NB4 (cell line): ENCODE data around the gene TERF2IP.

Experiments used
- DNase-seq: peaks from one replicate; pipeline ENCODE4 v3.0.0; 2010; ENCODE audit warnings: low read depth
- H3K4me3 ChIP-seq: one replicate; pipeline ENCODE4 v1.5.1; 2011; ENCODE audit warnings: mild to moderate bottlenecking, low read depth, low read length, moderate library complexity
- MYC ChIP-seq: IDR thresholded peaks from 2 replicates; pipeline ENCODE4 v1.6.1; 2011; ENCODE audit warnings: low read depth, low read length
- POLR2A ChIP-seq: IDR thresholded peaks from 2 replicates; pipeline ENCODE4 v1.6.1; 2011; ENCODE audit warnings: mild to moderate bottlenecking; ENCODE audit not compliant: insufficient read length; ENCODE audit errors: extremely low read depth
- TF ChIP-seq, protein P1 (sequence below): IDR thresholded peaks from one replicate; pipeline ENCODE4 v1.5.1; 2012; ENCODE audit warnings: low read depth, low read length
- TF ChIP-seq, protein P2 (sequence below): IDR thresholded peaks from 2 replicates; pipeline ENCODE4 v1.6.1; 2011; ENCODE audit warnings: low read depth, low read length

Gene TERF2IP

DNA sequence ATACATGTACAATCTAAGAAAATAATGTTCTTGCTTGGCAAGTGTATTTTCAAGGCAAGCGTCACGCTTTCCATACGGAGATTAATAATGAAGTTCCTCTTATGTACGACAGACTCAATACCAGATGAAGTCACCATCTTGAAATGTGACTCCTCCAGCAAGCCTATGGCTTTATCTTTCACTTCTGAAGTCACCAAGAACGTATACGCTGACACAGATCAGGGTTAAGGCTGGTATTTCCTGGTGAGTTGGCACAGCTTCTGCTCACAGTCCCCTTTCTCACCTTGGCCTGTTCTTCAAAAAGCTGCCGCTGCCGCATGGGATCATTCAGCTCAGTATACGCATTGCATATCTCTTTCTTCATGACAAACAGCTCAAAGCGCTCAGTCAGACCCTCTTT, 18.4 kb upstream of the TERF2IP start:
- TF ChIP-seq, protein P1, sequence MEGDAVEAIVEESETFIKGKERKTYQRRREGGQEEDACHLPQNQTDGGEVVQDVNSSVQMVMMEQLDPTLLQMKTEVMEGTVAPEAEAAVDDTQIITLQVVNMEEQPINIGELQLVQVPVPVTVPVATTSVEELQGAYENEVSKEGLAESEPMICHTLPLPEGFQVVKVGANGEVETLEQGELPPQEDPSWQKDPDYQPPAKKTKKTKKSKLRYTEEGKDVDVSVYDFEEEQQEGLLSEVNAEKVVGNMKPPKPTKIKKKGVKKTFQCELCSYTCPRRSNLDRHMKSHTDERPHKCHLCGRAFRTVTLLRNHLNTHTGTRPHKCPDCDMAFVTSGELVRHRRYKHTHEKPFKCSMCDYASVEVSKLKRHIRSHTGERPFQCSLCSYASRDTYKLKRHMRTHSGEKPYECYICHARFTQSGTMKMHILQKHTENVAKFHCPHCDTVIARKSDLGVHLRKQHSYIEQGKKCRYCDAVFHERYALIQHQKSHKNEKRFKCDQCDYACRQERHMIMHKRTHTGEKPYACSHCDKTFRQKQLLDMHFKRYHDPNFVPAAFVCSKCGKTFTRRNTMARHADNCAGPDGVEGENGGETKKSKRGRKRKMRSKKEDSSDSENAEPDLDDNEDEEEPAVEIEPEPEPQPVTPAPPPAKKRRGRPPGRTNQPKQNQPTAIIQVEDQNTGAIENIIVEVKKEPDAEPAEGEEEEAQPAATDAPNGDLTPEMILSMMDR = no peak
- TF ChIP-seq, protein P2, sequence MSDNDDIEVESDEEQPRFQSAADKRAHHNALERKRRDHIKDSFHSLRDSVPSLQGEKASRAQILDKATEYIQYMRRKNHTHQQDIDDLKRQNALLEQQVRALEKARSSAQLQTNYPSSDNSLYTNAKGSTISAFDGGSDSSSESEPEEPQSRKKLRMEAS = no peak
- no peak for TF ChIP-seq POLR2A
- TF ChIP-seq MYC = no peak
- no peak for DNase-seq
- no peak overlapping the region for H3K4me3 ChIP-seq

DNA sequence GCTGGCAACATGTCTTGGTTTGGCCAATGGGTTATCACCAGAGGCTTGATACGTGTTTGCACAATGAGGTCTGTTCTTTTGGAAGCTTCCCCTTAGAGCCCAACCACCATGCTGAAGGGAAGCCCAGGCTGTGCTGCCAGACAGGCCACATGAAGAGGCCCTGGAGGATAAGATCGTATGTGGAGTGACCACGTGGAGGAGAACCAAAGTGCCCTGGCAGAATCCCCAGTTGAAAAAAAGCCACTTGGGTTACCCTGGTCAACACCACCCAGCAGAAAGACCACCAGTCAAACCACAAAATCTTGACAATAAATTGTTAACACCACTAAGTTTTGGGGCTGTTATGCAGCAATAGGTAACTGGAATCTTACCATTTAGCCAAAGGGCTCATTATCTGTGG, 17.5 kb upstream of the TERF2IP start:
- TF ChIP-seq POLR2A (no peak), MYC (no peak)
- TF ChIP-seq, protein P2 = no peak
- TF ChIP-seq, protein P1 = no peak
- DNase-seq = no peak
- no peak overlapping the region for H3K4me3 ChIP-seq

DNA sequence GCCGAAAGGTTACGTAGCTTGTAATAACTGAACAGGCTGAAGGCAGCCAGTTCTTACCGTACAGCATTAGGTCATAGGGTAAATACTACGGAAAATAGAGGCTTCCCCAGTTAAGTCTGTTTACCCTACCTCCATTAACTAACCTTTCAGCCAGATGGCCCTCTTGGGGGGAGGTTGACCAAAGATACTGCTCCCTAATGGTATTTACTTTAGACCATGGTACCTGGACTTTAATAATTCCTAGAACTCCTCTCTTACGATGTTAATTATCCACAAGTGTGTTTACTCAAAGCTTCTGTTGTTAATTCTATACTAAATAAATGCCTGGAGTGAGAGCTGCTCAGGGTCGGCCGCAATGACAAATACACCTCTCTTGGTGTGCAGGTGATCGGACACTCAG, 14.7 kb upstream of the TERF2IP start:
- no peak for TF ChIP-seq POLR2A
- DNase-seq = no peak
- H3K4me3 ChIP-seq = no peak overlapping the region

DNA sequence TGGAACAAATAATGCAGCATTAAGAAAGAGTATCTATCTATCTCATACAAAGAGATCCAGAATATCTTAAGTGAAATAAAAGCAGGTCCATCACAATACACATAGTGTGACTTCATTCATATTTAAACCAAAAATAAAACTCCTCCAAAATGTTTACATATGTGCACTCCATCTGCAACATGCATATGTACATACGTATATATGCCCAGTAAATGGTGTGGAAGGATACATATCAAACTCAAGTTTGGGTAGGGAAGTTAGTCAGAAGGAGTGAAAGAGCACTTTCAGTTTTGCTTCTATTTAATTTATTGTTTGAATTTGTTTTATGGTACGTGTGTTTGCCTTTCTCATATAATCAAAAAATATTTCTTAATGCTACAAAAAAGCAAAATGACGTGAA, 12.5 kb upstream of the TERF2IP start:
- TF ChIP-seq MYC (no peak), POLR2A (no peak)
- TF ChIP-seq, protein P1 = no peak
- TF ChIP-seq, protein P2 = no peak
- DNase-seq = no peak
- no peak overlapping the region for H3K4me3 ChIP-seq

DNA sequence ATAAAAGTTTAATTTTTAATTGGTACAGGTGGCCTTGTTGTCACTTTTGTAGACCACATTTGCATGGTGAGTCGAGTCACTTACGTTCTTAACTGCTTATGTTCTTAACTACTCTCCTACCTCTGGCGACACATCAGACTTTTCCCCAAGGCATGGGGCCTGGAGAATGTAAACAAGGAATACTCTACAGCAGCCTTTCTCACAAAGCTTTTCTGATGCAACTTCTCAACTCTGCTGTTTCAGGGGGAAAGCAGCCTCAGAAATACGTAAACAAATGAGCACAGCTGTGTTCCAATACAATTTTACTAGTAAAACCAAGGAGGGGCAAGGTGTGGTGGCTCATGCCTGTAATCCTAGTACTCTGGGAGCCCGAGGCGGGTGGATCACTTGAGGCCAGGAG, 7.0 kb upstream of the TERF2IP start:
- no peak overlapping the region for H3K4me3 ChIP-seq
- TF ChIP-seq, protein P1 = no peak
- TF ChIP-seq MYC (no peak), POLR2A (no peak)
- TF ChIP-seq, protein P2 = no peak
- no peak for DNase-seq

DNA sequence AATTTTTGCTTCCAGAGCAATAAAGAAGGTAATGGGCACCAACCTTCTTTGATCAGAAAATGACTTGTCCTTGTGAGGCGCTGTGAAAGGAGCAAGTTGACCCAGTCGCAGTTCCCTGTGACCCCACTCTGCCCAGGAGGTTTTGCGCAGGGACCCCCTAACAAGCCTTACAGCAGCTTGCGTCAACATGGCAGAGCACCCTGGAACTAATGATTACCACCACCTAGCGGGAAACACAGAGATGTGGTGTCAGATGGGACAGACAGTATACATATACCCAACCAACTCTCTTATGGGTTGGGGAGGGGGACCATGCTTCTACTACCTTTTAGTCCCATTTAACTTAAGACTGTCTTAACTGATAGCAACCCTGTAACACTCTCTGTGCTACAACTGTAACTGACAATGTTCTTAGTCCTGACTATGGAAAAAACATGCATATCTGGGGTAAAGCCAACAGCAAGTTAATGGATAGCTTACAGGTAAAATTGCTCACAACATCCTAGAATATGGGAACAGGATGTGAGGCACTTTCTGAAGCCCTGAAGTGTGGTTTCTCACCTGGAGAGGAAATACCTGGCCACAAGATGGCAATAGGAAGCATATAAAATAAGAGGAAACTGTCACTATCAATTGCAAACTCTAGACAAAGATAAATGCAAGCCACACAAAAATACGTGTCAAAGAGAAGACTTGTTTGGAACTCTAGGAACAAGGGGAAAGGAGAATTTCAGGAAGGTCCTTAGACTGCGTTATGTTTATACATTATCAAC, 3.1 kb upstream of the TERF2IP start:
- TF ChIP-seq, protein P1 = no peak
- TF ChIP-seq POLR2A (no peak), MYC (no peak)
- TF ChIP-seq, protein P2 = no peak
- peak overlapping the region; percentile 35 for H3K4me3 ChIP-seq
- no peak for DNase-seq
